ENCODE results near the gene ZNF324B. TPM values are rescaled to one million over a fixed set of nuclear protein-coding genes. Genes with fewer than 3 reads are reported as not detected.
"Not testable (repeated sequence)": the region's sequence is repeated elsewhere in the genome, so short reads cannot be mapped to it uniquely, and the experiment has no call there.

The ZNF324B gene
- total and polyA plus RNA-seq, 4 donors = 0.53 to 4.9 (median 2.8) TPM

DNA sequence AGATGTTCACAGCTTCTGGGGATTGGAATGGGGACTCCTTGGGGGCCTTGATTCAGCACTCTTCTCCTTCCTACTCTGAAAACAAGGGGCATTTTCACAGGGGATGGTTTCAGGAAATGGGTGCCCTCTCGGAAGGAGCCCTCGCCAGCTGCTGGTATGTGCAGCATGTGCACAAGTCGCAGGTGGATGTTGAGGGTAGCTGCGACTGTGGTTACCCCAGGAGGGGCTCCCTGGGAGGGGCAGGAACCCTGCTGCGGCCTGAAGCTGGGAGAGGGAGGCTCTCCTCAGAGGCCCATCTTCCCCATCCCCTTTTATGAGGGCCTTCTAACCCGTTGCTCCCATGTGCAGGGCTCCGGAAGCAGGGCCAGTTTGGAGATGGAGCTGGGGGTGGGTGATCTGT is 30.9 kb downstream of the ZNF324B start (continued):
- TF ChIP-seq REST (IDR thresholded peaks at IDR 0.05) (no peak), NR2F2 (IDR thresholded peaks at IDR 0.05) (no peak)
- TF ChIP-seq, protein P1, sequence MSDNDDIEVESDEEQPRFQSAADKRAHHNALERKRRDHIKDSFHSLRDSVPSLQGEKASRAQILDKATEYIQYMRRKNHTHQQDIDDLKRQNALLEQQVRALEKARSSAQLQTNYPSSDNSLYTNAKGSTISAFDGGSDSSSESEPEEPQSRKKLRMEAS (IDR thresholded peaks at IDR 0.05) = no peak
- TF ChIP-seq, protein P2, sequence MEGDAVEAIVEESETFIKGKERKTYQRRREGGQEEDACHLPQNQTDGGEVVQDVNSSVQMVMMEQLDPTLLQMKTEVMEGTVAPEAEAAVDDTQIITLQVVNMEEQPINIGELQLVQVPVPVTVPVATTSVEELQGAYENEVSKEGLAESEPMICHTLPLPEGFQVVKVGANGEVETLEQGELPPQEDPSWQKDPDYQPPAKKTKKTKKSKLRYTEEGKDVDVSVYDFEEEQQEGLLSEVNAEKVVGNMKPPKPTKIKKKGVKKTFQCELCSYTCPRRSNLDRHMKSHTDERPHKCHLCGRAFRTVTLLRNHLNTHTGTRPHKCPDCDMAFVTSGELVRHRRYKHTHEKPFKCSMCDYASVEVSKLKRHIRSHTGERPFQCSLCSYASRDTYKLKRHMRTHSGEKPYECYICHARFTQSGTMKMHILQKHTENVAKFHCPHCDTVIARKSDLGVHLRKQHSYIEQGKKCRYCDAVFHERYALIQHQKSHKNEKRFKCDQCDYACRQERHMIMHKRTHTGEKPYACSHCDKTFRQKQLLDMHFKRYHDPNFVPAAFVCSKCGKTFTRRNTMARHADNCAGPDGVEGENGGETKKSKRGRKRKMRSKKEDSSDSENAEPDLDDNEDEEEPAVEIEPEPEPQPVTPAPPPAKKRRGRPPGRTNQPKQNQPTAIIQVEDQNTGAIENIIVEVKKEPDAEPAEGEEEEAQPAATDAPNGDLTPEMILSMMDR (IDR thresholded peaks at IDR 0.05; ENCODE audit: low read depth, low read length, missing input control) = no peak

DNA sequence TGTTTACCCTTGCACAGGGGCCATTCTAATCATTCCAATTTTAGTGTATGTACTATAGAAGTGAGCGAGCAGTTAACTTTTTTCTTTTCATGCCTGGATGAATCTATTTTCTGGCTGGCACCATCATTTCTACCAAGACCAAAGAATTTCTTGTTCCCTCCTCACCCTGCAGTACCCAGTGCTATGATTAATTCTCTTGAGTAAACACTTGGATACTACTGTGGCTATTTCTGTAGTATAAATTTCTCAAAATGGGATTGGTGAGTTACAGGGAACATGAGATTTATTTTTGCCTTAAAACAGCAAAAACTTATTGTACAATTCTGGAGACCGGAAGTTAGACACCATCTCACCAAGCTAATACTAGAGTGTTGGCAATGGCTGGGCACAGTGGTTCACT is 32.4 kb downstream of the ZNF324B start:
- Histone ChIP-seq H3K36me3 (ENCODE audit: control insufficient read depth in 4 of 4, insufficient read depth in 3 of 4, low read depth in 1 of 4, low read length in 3 of 4) (peaks cover 0 to 15% (median 5%) of the 10 kb centered on the region in 4 donors), H3K27me3 (ENCODE audit: control insufficient read depth in 4 of 4, insufficient read depth in 4 of 4, low read length in 3 of 4) (no peaks in the 10 kb centered on the region), H3K4me3 (ENCODE audit: low read depth in 1 of 3, low read length in 3 of 3) (no peak overlapping the region), H3K9ac (ENCODE audit: low read depth in 1 of 2, low read length in 2 of 2) (no peak overlapping the region), H3K27ac (ENCODE audit: low read depth in 1 of 2, low read length in 2 of 2) (no peak overlapping the region), H3K4me1 (ENCODE audit: control insufficient read depth in 4 of 4, insufficient read depth in 4 of 4, low read length in 3 of 4) (peaks cover 0 to 2% (median 0%) of the 10 kb centered on the region in 4 donors), H3K9me3 (ENCODE audit: control insufficient read depth in 4 of 4, low read length in 3 of 4) (no peaks in the 10 kb centered on the region)
- no peak for TF ChIP-seq NR2F2 (IDR thresholded peaks at IDR 0.05)
- TF ChIP-seq SP1 (IDR thresholded peaks at IDR 0.05) = no peak
- TF ChIP-seq JUND (IDR thresholded peaks at IDR 0.05) = no peak
- TF ChIP-seq TAF1 (conservative IDR thresholded peaks at IDR 0.05) = no peak
- no peak for TF ChIP-seq GABPA (IDR thresholded peaks at IDR 0.05 in 1 of 2, conservative IDR thresholded peaks at IDR 0.05 in 1 of 2)
- TF ChIP-seq EGR1 (IDR thresholded peaks at IDR 0.05; ENCODE audit: low read depth in 2 of 2) = no peak
- TF ChIP-seq, protein P3, sequence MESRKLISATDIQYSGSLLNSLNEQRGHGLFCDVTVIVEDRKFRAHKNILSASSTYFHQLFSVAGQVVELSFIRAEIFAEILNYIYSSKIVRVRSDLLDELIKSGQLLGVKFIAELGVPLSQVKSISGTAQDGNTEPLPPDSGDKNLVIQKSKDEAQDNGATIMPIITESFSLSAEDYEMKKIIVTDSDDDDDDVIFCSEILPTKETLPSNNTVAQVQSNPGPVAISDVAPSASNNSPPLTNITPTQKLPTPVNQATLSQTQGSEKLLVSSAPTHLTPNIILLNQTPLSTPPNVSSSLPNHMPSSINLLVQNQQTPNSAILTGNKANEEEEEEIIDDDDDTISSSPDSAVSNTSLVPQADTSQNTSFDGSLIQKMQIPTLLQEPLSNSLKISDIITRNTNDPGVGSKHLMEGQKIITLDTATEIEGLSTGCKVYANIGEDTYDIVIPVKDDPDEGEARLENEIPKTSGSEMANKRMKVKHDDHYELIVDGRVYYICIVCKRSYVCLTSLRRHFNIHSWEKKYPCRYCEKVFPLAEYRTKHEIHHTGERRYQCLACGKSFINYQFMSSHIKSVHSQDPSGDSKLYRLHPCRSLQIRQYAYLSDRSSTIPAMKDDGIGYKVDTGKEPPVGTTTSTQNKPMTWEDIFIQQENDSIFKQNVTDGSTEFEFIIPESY (IDR thresholded peaks at IDR 0.05) = no peak
- TF ChIP-seq RAD21 (IDR thresholded peaks at IDR 0.05) = no peak
- no peak for TF ChIP-seq HNF4G (IDR thresholded peaks at IDR 0.05)
- TF ChIP-seq, protein P1 (IDR thresholded peaks at IDR 0.05) = no peak
- no peak for TF ChIP-seq FOXA2 (IDR thresholded peaks at IDR 0.05)
- 93% methylated on average over 2 of the region's 2 CpGs for WGBS
- DNase-seq (ENCODE audit: low spot score) = no peak

DNA sequence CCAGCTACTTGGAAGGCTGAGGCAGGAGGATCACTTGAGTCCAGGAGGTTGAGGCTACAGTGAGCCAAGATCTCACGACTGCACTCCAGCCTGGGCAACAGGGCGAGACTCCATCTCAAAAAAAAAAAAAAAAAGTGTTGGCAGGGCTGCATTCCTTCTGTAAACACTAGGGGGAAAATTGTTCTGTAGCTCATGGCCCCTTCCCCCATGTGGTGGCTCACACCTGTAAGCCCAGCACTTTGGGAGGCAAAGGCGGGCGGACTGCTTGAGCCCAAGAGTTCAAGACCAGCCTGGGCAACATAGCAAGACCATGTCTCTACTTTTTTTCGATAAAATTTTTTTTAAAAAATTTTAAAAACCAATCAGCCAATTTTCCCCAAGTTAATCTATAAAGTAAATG is 32.9 kb downstream of the ZNF324B start:
- not testable (repeated sequence) for H3K9me3 ChIP-seq (ENCODE audit: control insufficient read depth in 4 of 4, low read length in 3 of 4); H3K27me3 ChIP-seq (ENCODE audit: control insufficient read depth in 4 of 4, insufficient read depth in 4 of 4, low read length in 3 of 4); H3K27ac ChIP-seq (ENCODE audit: low read depth in 1 of 2, low read length in 2 of 2); DNase-seq (ENCODE audit: low spot score); H3K4me3 ChIP-seq (ENCODE audit: low read depth in 1 of 3, low read length in 3 of 3); H3K9ac ChIP-seq (ENCODE audit: low read depth in 1 of 2, low read length in 2 of 2); H3K4me1 ChIP-seq (ENCODE audit: control insufficient read depth in 4 of 4, insufficient read depth in 4 of 4, low read length in 3 of 4)
- peaks cover 0 to 11% (median 5%) of the 10 kb centered on the region in 4 donors for H3K36me3 ChIP-seq (ENCODE audit: control insufficient read depth in 4 of 4, insufficient read depth in 3 of 4, low read depth in 1 of 4, low read length in 3 of 4)
- 92% methylated on average over 5 of the region's 5 CpGs for WGBS

All from liver (tissue), 9 donors.